ENCODE results near the gene OLFM3. TPM values are rescaled to one million over a fixed set of nuclear protein-coding genes. Genes with fewer than 3 reads are reported as not detected.

The OLFM3 gene
- total RNA-seq, 1 experiment from 2014 or later, result not detected

GRCh38 chr1:101915597-101915996 is 81.1 kb downstream of the OLFM3 start:
- POLR2A ChIA-PET (ENCODE audit: unreplicated experiment), result no interaction called here

DNA sequence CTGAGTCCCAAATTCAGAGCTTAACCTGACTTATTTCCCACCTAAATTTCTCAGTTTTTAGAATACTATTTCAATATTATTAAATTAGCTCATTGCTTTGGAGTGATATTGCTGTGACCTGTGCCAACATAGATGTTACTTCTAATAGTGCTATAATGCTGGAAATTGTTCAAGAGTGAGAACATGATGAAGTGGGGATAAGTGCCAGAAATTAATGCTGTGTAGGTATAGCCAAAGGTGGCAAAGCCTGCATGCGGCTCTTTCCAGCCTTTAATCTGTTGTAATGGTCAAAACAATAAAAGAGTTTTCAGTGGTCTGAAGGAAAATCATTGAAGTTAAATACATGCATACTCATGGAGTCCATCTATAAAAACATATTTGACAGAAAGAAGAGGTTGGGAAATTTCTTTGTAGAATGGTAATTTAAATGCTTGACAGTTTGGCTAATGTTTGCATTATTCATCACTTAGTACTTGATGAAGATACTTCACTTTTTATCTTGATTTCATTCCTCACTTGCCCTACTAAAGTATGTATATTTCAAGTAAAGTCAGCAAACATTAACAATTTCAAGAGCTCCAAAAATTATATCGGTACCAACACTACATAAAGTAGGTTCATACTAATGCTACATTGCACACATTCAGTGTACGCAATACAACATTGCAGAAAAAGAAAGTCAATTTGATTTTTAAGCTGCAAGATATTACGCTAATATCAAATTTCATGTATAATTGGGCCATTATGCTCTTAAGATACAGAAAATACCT is 82.1 kb downstream of the OLFM3 start:
- no peak overlapping the region for H3K4me3 ChIP-seq
- no peaks in the 10 kb centered on the region for H4K20me1 ChIP-seq (ENCODE audit: insufficient read depth)
- ChIA-PET POLR2A (ENCODE audit: unreplicated experiment) (no interaction called here), CTCF (no interaction called here)
- H2AFZ ChIP-seq, result no peak overlapping the region
- no peaks in the 10 kb centered on the region for H3K27me3 ChIP-seq (ENCODE audit: insufficient read depth, low read depth)
- H3K79me2 ChIP-seq (ENCODE audit: low read depth), result no peaks in the 10 kb centered on the region
- no peaks in the 10 kb centered on the region for H3K4me1 ChIP-seq (replicated peaks; ENCODE audit: insufficient read depth)
- intact Hi-C loops (cut with micrococcal nuclease; ENCODE audit: unreplicated experiment), result no loop called here
- no peaks in the 10 kb centered on the region for H3F3A ChIP-seq (ENCODE audit: insufficient read depth, low read depth)
- TF ChIP-seq, protein P1, sequence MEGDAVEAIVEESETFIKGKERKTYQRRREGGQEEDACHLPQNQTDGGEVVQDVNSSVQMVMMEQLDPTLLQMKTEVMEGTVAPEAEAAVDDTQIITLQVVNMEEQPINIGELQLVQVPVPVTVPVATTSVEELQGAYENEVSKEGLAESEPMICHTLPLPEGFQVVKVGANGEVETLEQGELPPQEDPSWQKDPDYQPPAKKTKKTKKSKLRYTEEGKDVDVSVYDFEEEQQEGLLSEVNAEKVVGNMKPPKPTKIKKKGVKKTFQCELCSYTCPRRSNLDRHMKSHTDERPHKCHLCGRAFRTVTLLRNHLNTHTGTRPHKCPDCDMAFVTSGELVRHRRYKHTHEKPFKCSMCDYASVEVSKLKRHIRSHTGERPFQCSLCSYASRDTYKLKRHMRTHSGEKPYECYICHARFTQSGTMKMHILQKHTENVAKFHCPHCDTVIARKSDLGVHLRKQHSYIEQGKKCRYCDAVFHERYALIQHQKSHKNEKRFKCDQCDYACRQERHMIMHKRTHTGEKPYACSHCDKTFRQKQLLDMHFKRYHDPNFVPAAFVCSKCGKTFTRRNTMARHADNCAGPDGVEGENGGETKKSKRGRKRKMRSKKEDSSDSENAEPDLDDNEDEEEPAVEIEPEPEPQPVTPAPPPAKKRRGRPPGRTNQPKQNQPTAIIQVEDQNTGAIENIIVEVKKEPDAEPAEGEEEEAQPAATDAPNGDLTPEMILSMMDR (conservative IDR thresholded peaks at IDR 0.05), result no peak
- TF ChIP-seq EZH2 (IDR thresholded peaks at IDR 0.05; ENCODE audit: low read depth), result no peak
- no peak overlapping the region for H3K27ac ChIP-seq
- H3K36me3 ChIP-seq (ENCODE audit: low read depth), result no peaks in the 10 kb centered on the region
- no peaks in the 10 kb centered on the region for H3K9me2 ChIP-seq (ENCODE audit: insufficient read depth)
- DNase-seq, result no peak
- BruUV-seq (replicated peaks), result no TSS peak
- no peaks in the 10 kb centered on the region for H3K9me3 ChIP-seq (ENCODE audit: insufficient read depth, low read depth)
- H3K4me2 ChIP-seq, result no peak overlapping the region

More at GRCh38 chr1:101915597-101915996, 81.1 kb downstream of the OLFM3 start:
- Histone ChIP-seq H3K4me3 (no peak overlapping the region), H3F3A (ENCODE audit: insufficient read depth, low read depth) (no peaks in the 10 kb centered on the region), H2AFZ (no peak overlapping the region), H4K20me1 (ENCODE audit: insufficient read depth) (no peaks in the 10 kb centered on the region), H3K79me2 (ENCODE audit: low read depth) (no peaks in the 10 kb centered on the region), H3K27me3 (ENCODE audit: insufficient read depth, low read depth) (no peaks in the 10 kb centered on the region), H3K9me3 (ENCODE audit: insufficient read depth, low read depth) (no peaks in the 10 kb centered on the region), H3K4me1 (replicated peaks; ENCODE audit: insufficient read depth) (no peaks in the 10 kb centered on the region), H3K4me2 (no peak overlapping the region), H3K27ac (no peak overlapping the region), H3K36me3 (ENCODE audit: low read depth) (no peaks in the 10 kb centered on the region), H3K9me2 (ENCODE audit: insufficient read depth) (no peaks in the 10 kb centered on the region)
- CTCF ChIA-PET, result no interaction called here
- intact Hi-C loops (cut with micrococcal nuclease; ENCODE audit: unreplicated experiment), result no loop called here
- no TSS peak for BruUV-seq (replicated peaks)
- TF ChIP-seq, protein P1 (conservative IDR thresholded peaks at IDR 0.05), result no peak
- TF ChIP-seq EZH2 (IDR thresholded peaks at IDR 0.05; ENCODE audit: low read depth), result no peak
- no peak for DNase-seq

DNA sequence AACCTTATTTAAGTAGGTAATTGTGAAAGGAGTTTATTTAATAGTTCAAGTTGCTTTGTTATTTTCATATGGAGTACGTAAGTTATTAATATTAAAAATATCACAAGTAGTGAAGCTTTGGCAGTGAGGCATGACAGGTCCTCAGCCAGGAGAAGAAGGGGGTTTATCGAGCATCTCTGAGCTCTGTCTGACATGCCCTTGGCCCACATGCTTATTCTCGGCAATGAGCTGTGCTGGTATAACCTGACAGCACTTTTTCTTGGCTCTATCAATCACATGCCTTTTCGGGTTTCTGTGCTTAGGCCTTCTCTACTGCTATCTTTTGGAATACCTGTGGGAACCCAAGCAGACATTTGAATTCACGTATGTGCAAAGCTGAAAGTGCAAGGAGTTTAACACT is 84.8 kb downstream of the OLFM3 start:
- no peaks in the 10 kb centered on the region for H3K79me2 ChIP-seq (ENCODE audit: low read depth)
- H3K27me3 ChIP-seq (ENCODE audit: insufficient read depth, low read depth), result no peaks in the 10 kb centered on the region
- H3K4me2 ChIP-seq, result no peak overlapping the region
- ChIA-PET CTCF (no interaction called here), POLR2A (ENCODE audit: unreplicated experiment) (no interaction called here)
- no TSS peak for BruUV-seq (replicated peaks)
- H3K4me3 ChIP-seq, result no peak overlapping the region
- H2AFZ ChIP-seq, result no peak overlapping the region
- no peak for DNase-seq
- H3K9me2 ChIP-seq (ENCODE audit: insufficient read depth), result no peaks in the 10 kb centered on the region
- no peaks in the 10 kb centered on the region for H3K9me3 ChIP-seq (ENCODE audit: insufficient read depth, low read depth)
- H4K20me1 ChIP-seq (ENCODE audit: insufficient read depth), result no peaks in the 10 kb centered on the region
- H3F3A ChIP-seq (ENCODE audit: insufficient read depth, low read depth), result no peaks in the 10 kb centered on the region
- TF ChIP-seq, protein P1 (conservative IDR thresholded peaks at IDR 0.05), result no peak
- no peak for TF ChIP-seq EZH2 (IDR thresholded peaks at IDR 0.05; ENCODE audit: low read depth)
- intact Hi-C loops (cut with micrococcal nuclease; ENCODE audit: unreplicated experiment), result no loop called here
- H3K36me3 ChIP-seq (ENCODE audit: low read depth), result no peaks in the 10 kb centered on the region
- no peak overlapping the region for H3K27ac ChIP-seq
- H3K4me1 ChIP-seq (replicated peaks; ENCODE audit: insufficient read depth), result no peaks in the 10 kb centered on the region
